ENCODE measurements around the gene ZBTB3. TPM values are rescaled to one million over a fixed set of nuclear protein-coding genes. Genes with fewer than 3 reads are reported as not detected.

Gene ZBTB3
- total RNA-seq, 1 donor from 2014 or later = 19.9 TPM

DNA sequence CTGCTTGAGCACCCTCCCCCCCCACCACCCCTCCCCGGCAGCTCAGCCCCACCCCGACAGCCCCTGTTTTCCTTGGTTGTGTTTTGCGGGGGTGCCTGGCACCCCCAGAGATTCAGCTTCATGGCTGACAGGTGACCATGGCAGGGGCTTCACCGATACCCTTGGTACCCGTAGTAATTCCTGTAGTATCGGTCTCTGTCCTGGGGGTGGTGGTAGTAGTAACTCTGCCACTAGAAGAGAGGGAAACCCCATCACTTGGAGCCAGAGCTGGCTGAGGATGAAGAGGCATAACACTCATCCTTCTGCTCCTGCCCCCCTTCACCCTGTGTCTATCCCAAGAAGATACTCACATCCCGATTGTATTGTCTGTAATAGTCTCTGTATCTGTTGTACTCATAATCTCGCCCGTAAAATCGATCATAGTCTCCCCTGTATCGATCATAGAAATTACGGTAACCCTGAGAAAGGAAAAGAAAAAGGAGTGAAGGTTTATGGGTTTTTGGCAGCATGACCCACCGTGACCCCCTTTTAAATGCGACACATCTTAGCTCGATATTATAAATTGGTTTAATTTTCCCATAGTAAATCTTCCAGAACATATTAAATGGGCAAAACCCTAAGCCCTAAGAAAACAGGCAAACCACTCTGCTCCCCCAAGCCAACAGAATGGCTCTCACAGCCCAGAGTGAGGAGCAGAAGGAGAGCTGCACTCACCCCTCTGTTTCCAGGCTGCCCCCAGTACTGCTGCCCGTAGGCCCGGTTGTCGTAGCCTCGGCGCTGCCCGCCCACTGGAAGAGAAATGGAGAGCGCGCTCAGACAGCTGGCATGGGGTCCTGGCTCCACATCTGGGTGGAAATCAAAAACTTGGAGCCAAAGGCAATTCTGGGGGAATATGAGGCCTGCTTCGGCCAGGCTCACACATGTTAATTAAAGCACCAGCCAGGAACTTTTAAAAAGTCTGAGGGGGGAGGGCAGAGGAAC, 38.5 kb downstream of the ZBTB3 start:
- no peaks in the 10 kb centered on the region for H3K9me3 Mint-ChIP-seq
- H3K4me1 Mint-ChIP-seq = peaks cover 17% of the 10 kb centered on the region
- POLR2A ChIA-PET = interaction anchor here (0.5 to 1.7 kb wide), 6 partner anchors 11 to 44 kb away, joined by 3 to 12 read pairs (median 4); partner anchors contain the start of genes HNRNPUL2, TTC9C and ZBTB3
- intact Hi-C loops (cut with micrococcal nuclease) = no loop called here
- H3K36me3 Mint-ChIP-seq (ENCODE audit: low read depth) = peaks cover 92% of the 10 kb centered on the region
- H3K4me3 Mint-ChIP-seq = no peak overlapping the region
- DNase-seq = no peak
- TF ChIP-seq, protein P1, sequence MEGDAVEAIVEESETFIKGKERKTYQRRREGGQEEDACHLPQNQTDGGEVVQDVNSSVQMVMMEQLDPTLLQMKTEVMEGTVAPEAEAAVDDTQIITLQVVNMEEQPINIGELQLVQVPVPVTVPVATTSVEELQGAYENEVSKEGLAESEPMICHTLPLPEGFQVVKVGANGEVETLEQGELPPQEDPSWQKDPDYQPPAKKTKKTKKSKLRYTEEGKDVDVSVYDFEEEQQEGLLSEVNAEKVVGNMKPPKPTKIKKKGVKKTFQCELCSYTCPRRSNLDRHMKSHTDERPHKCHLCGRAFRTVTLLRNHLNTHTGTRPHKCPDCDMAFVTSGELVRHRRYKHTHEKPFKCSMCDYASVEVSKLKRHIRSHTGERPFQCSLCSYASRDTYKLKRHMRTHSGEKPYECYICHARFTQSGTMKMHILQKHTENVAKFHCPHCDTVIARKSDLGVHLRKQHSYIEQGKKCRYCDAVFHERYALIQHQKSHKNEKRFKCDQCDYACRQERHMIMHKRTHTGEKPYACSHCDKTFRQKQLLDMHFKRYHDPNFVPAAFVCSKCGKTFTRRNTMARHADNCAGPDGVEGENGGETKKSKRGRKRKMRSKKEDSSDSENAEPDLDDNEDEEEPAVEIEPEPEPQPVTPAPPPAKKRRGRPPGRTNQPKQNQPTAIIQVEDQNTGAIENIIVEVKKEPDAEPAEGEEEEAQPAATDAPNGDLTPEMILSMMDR (IDR thresholded peaks at IDR 0.05) = no peak
- no peaks in the 10 kb centered on the region for H3K27me3 Mint-ChIP-seq
- no peak overlapping the region for H3K27ac Mint-ChIP-seq
- CTCF ChIA-PET = no interaction called here
- no peak for ATAC-seq (ENCODE audit: low read depth)

DNA sequence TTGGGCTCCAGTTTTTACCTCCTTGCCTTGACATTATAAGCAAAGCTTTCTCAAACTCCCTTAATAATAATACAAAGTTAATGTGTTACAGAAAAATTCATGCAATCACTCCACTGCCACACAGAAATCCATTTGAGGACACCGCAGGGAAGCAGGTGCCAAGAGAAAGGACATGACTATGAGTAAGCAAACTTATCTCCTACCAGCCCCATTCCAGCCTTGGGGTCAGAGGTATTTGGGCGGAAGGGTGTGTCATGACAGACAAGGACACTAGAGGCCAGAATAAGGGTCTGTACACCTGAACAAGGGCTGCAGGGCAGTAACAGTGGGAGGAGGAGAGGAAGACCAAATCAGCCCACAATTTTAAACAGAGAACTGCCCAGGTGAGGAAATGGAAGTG, 40.6 kb downstream of the ZBTB3 start:
- no peak overlapping the region for H3K4me3 Mint-ChIP-seq
- ATAC-seq (ENCODE audit: low read depth) = no peak
- H3K27ac Mint-ChIP-seq = peak overlapping the region; percentile 36
- no peaks in the 10 kb centered on the region for H3K27me3 Mint-ChIP-seq
- no peak for DNase-seq
- CTCF ChIA-PET = no interaction called here
- TF ChIP-seq, protein P1 (IDR thresholded peaks at IDR 0.05) = no peak
- POLR2A ChIA-PET = interaction anchor here (0.5 to 1.4 kb wide), 4 partner anchors 14 to 168 kb away, joined by 3 to 9 read pairs (median 4); partner anchors contain the start of gene HNRNPUL2
- intact Hi-C loops (cut with micrococcal nuclease) = no loop called here
- peaks cover 82% of the 10 kb centered on the region for H3K36me3 Mint-ChIP-seq (ENCODE audit: low read depth)
- no peaks in the 10 kb centered on the region for H3K9me3 Mint-ChIP-seq
- peaks cover 33% of the 10 kb centered on the region for H3K4me1 Mint-ChIP-seq

DNA sequence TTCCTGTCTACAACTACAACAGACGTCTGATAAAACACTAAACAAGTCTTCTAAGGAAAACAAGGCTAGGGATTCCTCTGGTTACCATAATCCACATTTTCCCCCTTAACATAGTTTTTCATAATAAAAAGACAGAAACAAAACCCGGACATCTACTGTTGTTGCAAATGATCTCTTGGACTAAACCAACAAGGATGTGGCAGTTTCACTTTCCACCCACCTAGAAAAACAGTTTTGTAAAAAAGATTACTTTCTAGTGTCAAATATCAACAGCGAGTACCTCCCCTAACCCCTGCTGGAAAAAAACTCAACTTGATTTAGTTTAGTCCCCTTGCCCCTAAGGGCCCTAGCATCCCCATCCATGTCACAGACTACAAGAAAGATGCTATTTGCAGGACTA, 41.1 kb downstream of the ZBTB3 start:
- ChIA-PET CTCF (no interaction called here), POLR2A (interaction anchor here (1.0 to 1.4 kb wide), 4 partner anchors 14 to 127 kb away, joined by 3 to 5 read pairs (median 4); partner anchors contain the start of genes HNRNPUL2 and ZBTB3)
- DNase-seq (no peak), ATAC-seq (ENCODE audit: low read depth) (no peak)
- no peaks in the 10 kb centered on the region for H3K9me3 Mint-ChIP-seq
- peak overlapping the region; percentile 16 for H3K27ac Mint-ChIP-seq
- peaks cover 77% of the 10 kb centered on the region for H3K36me3 Mint-ChIP-seq (ENCODE audit: low read depth)
- H3K4me3 Mint-ChIP-seq = no peak overlapping the region
- intact Hi-C loops (cut with micrococcal nuclease) = no loop called here
- peaks cover 38% of the 10 kb centered on the region for H3K4me1 Mint-ChIP-seq
- TF ChIP-seq, protein P1 (IDR thresholded peaks at IDR 0.05) = no peak
- no peaks in the 10 kb centered on the region for H3K27me3 Mint-ChIP-seq

DNA sequence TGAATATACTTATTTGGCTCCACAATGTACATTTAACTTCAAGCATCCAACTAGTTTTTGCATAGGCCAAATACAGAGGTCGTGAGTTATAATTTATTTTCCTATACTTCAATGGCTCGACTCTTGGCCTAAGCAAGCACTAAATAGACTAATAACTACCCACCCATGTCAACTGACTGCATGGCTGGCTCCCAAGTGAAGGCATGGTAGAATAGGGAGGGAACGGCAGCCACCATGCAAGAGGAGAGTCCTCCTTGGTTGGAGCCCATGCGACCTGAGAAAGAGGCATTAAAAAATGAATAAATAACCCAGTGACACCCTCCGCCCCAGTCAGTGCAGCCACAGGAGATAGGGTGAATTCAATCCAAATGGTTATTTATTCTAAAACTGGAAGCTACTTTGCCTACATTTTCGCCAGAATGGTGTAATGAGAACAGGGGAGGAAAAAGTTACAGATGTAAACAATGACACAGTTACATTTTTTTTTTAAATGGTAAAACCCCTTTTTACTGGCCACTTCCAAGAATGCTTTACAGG, 41.6 kb downstream of the ZBTB3 start:
- no peak for ATAC-seq (ENCODE audit: low read depth)
- H3K4me1 Mint-ChIP-seq = peaks cover 43% of the 10 kb centered on the region
- intact Hi-C loops (cut with micrococcal nuclease) = no loop called here
- no peak overlapping the region for H3K4me3 Mint-ChIP-seq
- CTCF ChIA-PET = no interaction called here
- POLR2A ChIA-PET = interaction anchor here (0.8 to 8.0 kb wide), 7 partner anchors 15 to 128 kb away, joined by 3 to 188 read pairs (median 4); partner anchors contain the start of genes C11orf98, CSKMT, HNRNPUL2 and LBHD1
- no peaks in the 10 kb centered on the region for H3K9me3 Mint-ChIP-seq
- H3K27me3 Mint-ChIP-seq = no peaks in the 10 kb centered on the region
- TF ChIP-seq, protein P1 (IDR thresholded peaks at IDR 0.05) = no peak
- H3K27ac Mint-ChIP-seq = peak overlapping the region; percentile 32
- H3K36me3 Mint-ChIP-seq (ENCODE audit: low read depth) = peaks cover 72% of the 10 kb centered on the region
- DNase-seq = no peak

GRCh38 chr11:62710001-62710345, 44.0 kb downstream of the ZBTB3 start:
- Mint-ChIP-seq H3K36me3 (ENCODE audit: low read depth) (peaks cover 49% of the 10 kb centered on the region), H3K4me1 (peaks cover 64% of the 10 kb centered on the region), H3K27ac (peak overlapping the region; percentile 99), H3K27me3 (no peaks in the 10 kb centered on the region), H3K9me3 (no peaks in the 10 kb centered on the region), H3K4me3 (peak overlapping the region; percentile 96)
- ChIA-PET POLR2A (interaction anchor here (0.5 to 8.0 kb wide), 27 partner anchors 17 to 1561 kb away, joined by 3 to 188 read pairs (median 15); partner anchors contain the start of genes B3GAT3, C11orf98, CSKMT and EEF1G), CTCF (interaction anchor here (0.7 to 0.9 kb wide), 2 partner anchors 117 to 118 kb away, joined by 3 read pairs; partner anchors contain the start of gene TUT1)
- no peak for DNase-seq
- TF ChIP-seq, protein P1 (IDR thresholded peaks at IDR 0.05) = no peak
- no peak for ATAC-seq (ENCODE audit: low read depth)
- intact Hi-C loops (cut with micrococcal nuclease) = no loop called here
